HCT116 (cell line): ENCODE results near the gene LRCH1. TPM values are rescaled to one million over a fixed set of nuclear protein-coding genes. Genes with fewer than 3 reads are reported as not detected.

Experiments
- ATAC-seq: fragments of 200-7000 bp; cut with Tn5 transposase; 2 replicates; pipeline ENCODE4 v1.9.1; 2020; ENCODE audit warnings: mild to moderate bottlenecking, moderate library complexity
- BruUV-seq: library from RNA; stranded (reverse); fragments of 400-500 nt; replicated peaks from 2 replicates; lab custom pipeline; 2021; lab: Mats Ljungman, UMichigan
- CTCF ChIA-PET: fragments of 300-600 bp; sonication (Branson Sonifier 250); formaldehyde crosslinking; loops from one replicate; lab custom pipeline; 2021; ENCODE audit warnings: antibody characterized with exemption; lab: Charles Lee
- POLR2A ChIA-PET: fragments of 300-600, 350-600 bp; sonication (Branson Sonifier 250); formaldehyde crosslinking; loops from one replicate; lab custom pipeline; 2021; ENCODE audit warnings: antibody characterized with exemption; lab: Charles Lee
- RAD21 ChIA-PET, 2 experiments: fragments of 300-600 bp; sonication (Branson Sonifier 250); formaldehyde crosslinking; loops; one replicate each; lab custom pipeline; 2023; ENCODE audit warnings: low total read pairs in 2 of 2; ENCODE audit not compliant: uncharacterized antibody in 2 of 2, unreplicated experiment in 2 of 2, low non-redundant PET in 1 of 2; lab: Charles Lee
- DNase-seq: peaks from one replicate; pipeline ENCODE4 v3.0.0-alpha.2; 2010; ENCODE audit warnings: low read depth, low spot score
- H2AFZ ChIP-seq: fragments of 200-600 bp; shearing (Covaris generic), sonication (generic); 2 replicates; pipeline ENCODE4 v1.6.1; 2017; ENCODE audit warnings: low read depth, mixed run types, mixed read lengths, antibody characterized with exemption, low read length; ENCODE audit not compliant: poor library complexity, severe bottlenecking
- H3K27ac ChIP-seq: 2 replicates; pipeline ENCODE4 v1.5.1; 2012; ENCODE audit warnings: low read depth, low read length
- H3K27me3 ChIP-seq: fragments of 200-600 bp; sonication (generic); 2 replicates; pipeline ENCODE4 v1.6.1; 2016; ENCODE audit warnings: mixed run types, low read length, mixed read lengths; ENCODE audit not compliant: insufficient read depth
- H3K36me3 ChIP-seq, 2 experiments: fragments of 200-500 bp in 1 of 2; fragments of 200-600 bp in 1 of 2; sonication (Bioruptor generic) in 1 of 2; sonication (generic) in 1 of 2; 2 replicates each; pipeline versions ENCODE4 v1.5.1 to v1.6.1; 2014 to 2016; ENCODE audit warnings: low read length in 2 of 2, inconsistent platforms in 1 of 2, mixed read lengths in 1 of 2, mixed run types in 1 of 2; ENCODE audit not compliant: insufficient read depth in 2 of 2, control insufficient read depth in 1 of 2
- H3K4me1 ChIP-seq, 2 experiments: fragments of 200-600 bp in 1 of 2; sonication (generic) in 1 of 2; 2 replicates each; pipeline versions ENCODE4 v1.5.1 to v1.6.1; 2012 to 2017; ENCODE audit warnings: low read length in 2 of 2, inconsistent platforms in 1 of 2, mild to moderate bottlenecking in 1 of 2, mixed read lengths in 1 of 2, mixed run types in 1 of 2, moderate library complexity in 1 of 2; ENCODE audit not compliant: insufficient read depth in 2 of 2, control insufficient read depth in 1 of 2
- H3K4me2 ChIP-seq: fragments of 200-600 bp; sonication (generic); 2 replicates; pipeline ENCODE4 v1.6.1; 2017; ENCODE audit warnings: mixed run types, low read length, mixed read lengths
- H3K4me3 ChIP-seq, 2 experiments: fragments of 200-600 bp in 1 of 2; sonication (generic) in 1 of 2; replicated peaks in 1 of 2; 2 replicates each; pipeline ENCODE4 v1.5.1; 2011 to 2016; ENCODE audit warnings: low read length in 2 of 2, control low read depth in 1 of 2, low read depth in 1 of 2, mild to moderate bottlenecking in 1 of 2, mixed read lengths in 1 of 2, mixed run types in 1 of 2
- H3K79me2 ChIP-seq: fragments of 200-600 bp; sonication (generic); 2 replicates; pipeline ENCODE4 v1.6.1; 2017; ENCODE audit warnings: mild to moderate bottlenecking, mixed run types, low read length, moderate library complexity, mixed read lengths; ENCODE audit not compliant: insufficient read depth
- H3K9ac ChIP-seq: fragments of 200-600 bp; sonication (generic); 2 replicates; pipeline ENCODE4 v1.6.1; 2016; ENCODE audit warnings: low read length, mixed read lengths
- H3K9me2 ChIP-seq: fragments of 200-600 bp; sonication (generic), shearing (Covaris generic); 2 replicates; pipeline ENCODE4 v1.6.1; 2017; ENCODE audit warnings: mixed run types, mild to moderate bottlenecking, moderate library complexity; ENCODE audit not compliant: insufficient read depth
- H3K9me3 ChIP-seq, 2 experiments: fragments of 200-500 bp in 1 of 2; fragments of 200-600 bp in 1 of 2; sonication (Bioruptor generic) in 1 of 2; sonication (generic) in 1 of 2; 2 replicates each; pipeline ENCODE4 v1.6.1; 2014 to 2017; ENCODE audit warnings: low read length in 2 of 2, mixed read lengths in 2 of 2, inconsistent platforms in 1 of 2, low read depth in 1 of 2, mild to moderate bottlenecking in 1 of 2, mixed run types in 1 of 2, moderate library complexity in 1 of 2; ENCODE audit not compliant: control insufficient read depth in 1 of 2, insufficient read depth in 1 of 2
- H4K20me1 ChIP-seq: fragments of 200-600 bp; sonication (generic), shearing (Covaris generic); 2 replicates; pipeline ENCODE4 v1.6.1; 2017; ENCODE audit warnings: mixed run types, mild to moderate bottlenecking, moderate library complexity; ENCODE audit not compliant: insufficient read depth
- ATF3 ChIP-seq: IDR thresholded peaks from 2 replicates; pipeline ENCODE4 v1.6.1; 2012
- CBX3 ChIP-seq: IDR thresholded peaks from 2 replicates; pipeline ENCODE4 v1.6.1; 2012; ENCODE audit warnings: low read depth
- CEBPB ChIP-seq: IDR thresholded peaks from 2 replicates; pipeline ENCODE4 v1.6.1; 2012; ENCODE audit warnings: low read depth
- FOSL1 ChIP-seq: IDR thresholded peaks from 2 replicates; pipeline ENCODE4 v1.6.1; 2012; ENCODE audit warnings: low read depth
- MAX ChIP-seq: IDR thresholded peaks from 2 replicates; pipeline ENCODE4 v1.6.1; 2012
- RAD21 ChIP-seq: IDR thresholded peaks from 2 replicates; pipeline ENCODE4 v1.6.1; 2012; ENCODE audit warnings: low read depth, mild to moderate bottlenecking
- SIN3A ChIP-seq: IDR thresholded peaks from 2 replicates; pipeline ENCODE4 v1.6.1; 2012; ENCODE audit warnings: low read depth
- YY1 ChIP-seq: IDR thresholded peaks from 2 replicates; pipeline ENCODE4 v1.6.1; 2011; ENCODE audit warnings: low read length, low read depth, moderate library complexity, mild to moderate bottlenecking; ENCODE audit not compliant: insufficient replicate concordance; ENCODE audit errors: extremely low read depth
- ZNF274 ChIP-seq: fragments of 200-500 bp; sonication (Bioruptor generic); IDR thresholded peaks from 2 replicates; pipeline ENCODE4 v1.6.1; 2014; ENCODE audit warnings: mild to moderate bottlenecking, low read depth, low read length, inconsistent platforms
- intact Hi-C: fragments of 100-400 bp; cut with micrococcal nuclease; formaldehyde crosslinking; loops from 2 replicates; pipeline ENCODE4 v1.10.0; 2022
- total RNA-seq: library from RNA; stranded (reverse); gene quantifications from one replicate; pipeline ENCODE4 v1.2.1, GENCODE V29; 2021; ENCODE audit not compliant: unreplicated experiment
- TF ChIP-seq, protein P1 (sequence below): IDR thresholded peaks from 2 replicates; pipeline ENCODE4 v1.6.1; 2012; ENCODE audit warnings: low read depth

Gene LRCH1
- total RNA-seq, 1 experiment from 2014 or later: 15.6 TPM

GRCh38 chr13:46567671-46568070 lies 14.7 kb downstream of the LRCH1 start:
- no peaks in the 10 kb centered on the region for H3K9me3 ChIP-seq
- H3K9me2 ChIP-seq: no peaks in the 10 kb centered on the region
- no peaks in the 10 kb centered on the region for H3K27me3 ChIP-seq
- DNase-seq (no peak), ATAC-seq (no peak)
- BruUV-seq: no TSS peak
- no peaks in the 10 kb centered on the region for H3K36me3 ChIP-seq
- H4K20me1 ChIP-seq: peaks cover 7% of the 10 kb centered on the region; the same call in 1 of the 2 replicates
- H3K4me1 ChIP-seq: no peaks in the 10 kb centered on the region
- intact Hi-C loops: no loop called here
- no peak overlapping the region for H3K4me2 ChIP-seq
- TF ChIP-seq YY1: no peak
- TF ChIP-seq FOSL1: no peak
- peaks cover 93% of the 10 kb centered on the region for H3K79me2 ChIP-seq
- no peak overlapping the region for H2AFZ ChIP-seq
- no peak overlapping the region for H3K9ac ChIP-seq
- no peak overlapping the region for H3K4me3 ChIP-seq
- CTCF ChIA-PET: no interaction called here
- RAD21 ChIA-PET: no interaction called here
- POLR2A ChIA-PET: no interaction called here
- no peak overlapping the region for H3K27ac ChIP-seq

DNA sequence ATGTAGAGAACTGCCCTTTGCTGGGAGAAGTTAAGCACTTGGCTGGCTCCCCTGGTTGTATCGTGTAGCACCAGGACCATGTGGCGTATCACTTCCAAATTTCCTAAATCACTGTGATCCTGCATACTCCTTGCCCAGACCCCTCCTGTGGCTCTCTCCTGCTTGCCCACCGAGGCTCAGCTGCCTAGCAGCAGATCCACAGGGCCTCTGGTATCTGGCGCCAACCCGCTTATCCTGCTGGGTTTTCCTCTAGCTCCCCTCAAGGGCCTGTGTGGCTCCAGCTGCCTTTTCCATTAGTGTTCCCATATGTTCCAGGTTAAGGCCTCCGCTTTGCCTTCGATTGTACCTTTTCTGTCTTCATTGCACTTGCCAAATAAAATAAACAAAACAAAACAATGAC lies 16.5 kb downstream of the LRCH1 start:
- Histone ChIP-seq H3K9me2 (no peaks in the 10 kb centered on the region), H2AFZ (no peak overlapping the region), H3K4me2 (no peak overlapping the region), H3K36me3 (no peaks in the 10 kb centered on the region), H3K27me3 (no peaks in the 10 kb centered on the region), H3K9ac (no peak overlapping the region), H4K20me1 (peaks cover 7% of the 10 kb centered on the region; the same call in 1 of the 2 replicates), H3K27ac (no peak overlapping the region), H3K4me3 (no peak overlapping the region), H3K79me2 (peaks cover 80% of the 10 kb centered on the region), H3K9me3 (no peaks in the 10 kb centered on the region), H3K4me1 (no peaks in the 10 kb centered on the region)
- POLR2A ChIA-PET: no interaction called here
- no TSS peak for BruUV-seq
- DNase-seq: no peak
- TF ChIP-seq SIN3A (no peak), MAX (no peak), ATF3 (no peak), FOSL1 (no peak), YY1 (no peak), RAD21 (no peak), CEBPB (no peak), CBX3 (no peak), ZNF274 (no peak)
- TF ChIP-seq, protein P1, sequence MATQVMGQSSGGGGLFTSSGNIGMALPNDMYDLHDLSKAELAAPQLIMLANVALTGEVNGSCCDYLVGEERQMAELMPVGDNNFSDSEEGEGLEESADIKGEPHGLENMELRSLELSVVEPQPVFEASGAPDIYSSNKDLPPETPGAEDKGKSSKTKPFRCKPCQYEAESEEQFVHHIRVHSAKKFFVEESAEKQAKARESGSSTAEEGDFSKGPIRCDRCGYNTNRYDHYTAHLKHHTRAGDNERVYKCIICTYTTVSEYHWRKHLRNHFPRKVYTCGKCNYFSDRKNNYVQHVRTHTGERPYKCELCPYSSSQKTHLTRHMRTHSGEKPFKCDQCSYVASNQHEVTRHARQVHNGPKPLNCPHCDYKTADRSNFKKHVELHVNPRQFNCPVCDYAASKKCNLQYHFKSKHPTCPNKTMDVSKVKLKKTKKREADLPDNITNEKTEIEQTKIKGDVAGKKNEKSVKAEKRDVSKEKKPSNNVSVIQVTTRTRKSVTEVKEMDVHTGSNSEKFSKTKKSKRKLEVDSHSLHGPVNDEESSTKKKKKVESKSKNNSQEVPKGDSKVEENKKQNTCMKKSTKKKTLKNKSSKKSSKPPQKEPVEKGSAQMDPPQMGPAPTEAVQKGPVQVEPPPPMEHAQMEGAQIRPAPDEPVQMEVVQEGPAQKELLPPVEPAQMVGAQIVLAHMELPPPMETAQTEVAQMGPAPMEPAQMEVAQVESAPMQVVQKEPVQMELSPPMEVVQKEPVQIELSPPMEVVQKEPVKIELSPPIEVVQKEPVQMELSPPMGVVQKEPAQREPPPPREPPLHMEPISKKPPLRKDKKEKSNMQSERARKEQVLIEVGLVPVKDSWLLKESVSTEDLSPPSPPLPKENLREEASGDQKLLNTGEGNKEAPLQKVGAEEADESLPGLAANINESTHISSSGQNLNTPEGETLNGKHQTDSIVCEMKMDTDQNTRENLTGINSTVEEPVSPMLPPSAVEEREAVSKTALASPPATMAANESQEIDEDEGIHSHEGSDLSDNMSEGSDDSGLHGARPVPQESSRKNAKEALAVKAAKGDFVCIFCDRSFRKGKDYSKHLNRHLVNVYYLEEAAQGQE: no peak
- RAD21 ChIA-PET: no interaction called here
- intact Hi-C loops: no loop called here
- CTCF ChIA-PET: no interaction called here
- no peak for ATAC-seq
